GM19372 (cell line): ENCODE data around the gene TSSK6.

Experiments used
- ATAC-seq: cut with Tn5 transposase; IDR thresholded peaks from one replicate; pipeline ENCODE4 v1.9.1; 2021; ENCODE audit warnings: mild to moderate bottlenecking, low read depth, moderate library complexity; ENCODE audit not compliant: unreplicated experiment

TSSK6 gene

GRCh38 chr19:19545707-19546106 lies 30.4 kb upstream of the TSSK6 start:
- no peak for ATAC-seq

- ATAC-seq, result no peak
Measured at GRCh38 chr19:19544954-19545591, 29.7 kb upstream of the TSSK6 start.

- no peak for ATAC-seq
Measured at GRCh38 chr19:19544257-19544953, 29.1 kb upstream of the TSSK6 start.

DNA sequence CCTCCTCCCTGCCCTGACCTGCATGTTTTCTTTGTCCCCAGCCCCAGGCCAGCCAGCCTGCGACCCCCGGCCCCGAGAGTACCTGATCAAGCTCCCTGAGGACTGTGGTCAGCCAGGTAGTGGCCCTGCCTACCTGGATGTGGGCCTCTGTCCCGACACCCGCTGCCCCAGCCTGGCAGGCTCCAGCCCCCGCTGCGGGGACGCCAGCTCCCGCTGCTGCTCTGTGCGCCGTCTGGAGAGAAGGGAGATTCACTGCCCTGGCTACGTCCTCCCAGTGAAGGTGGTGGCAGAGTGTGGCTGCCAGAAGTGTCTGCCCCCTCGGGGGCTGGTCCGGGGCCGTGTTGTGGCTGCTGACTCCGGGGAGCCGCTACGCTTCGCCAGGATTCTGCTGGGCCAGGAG lies 28.3 kb upstream of the TSSK6 start:
- ATAC-seq, result no peak

- ATAC-seq, result no peak
Measured at GRCh38 chr19:19543101-19543500, 27.8 kb upstream of the TSSK6 start.

DNA sequence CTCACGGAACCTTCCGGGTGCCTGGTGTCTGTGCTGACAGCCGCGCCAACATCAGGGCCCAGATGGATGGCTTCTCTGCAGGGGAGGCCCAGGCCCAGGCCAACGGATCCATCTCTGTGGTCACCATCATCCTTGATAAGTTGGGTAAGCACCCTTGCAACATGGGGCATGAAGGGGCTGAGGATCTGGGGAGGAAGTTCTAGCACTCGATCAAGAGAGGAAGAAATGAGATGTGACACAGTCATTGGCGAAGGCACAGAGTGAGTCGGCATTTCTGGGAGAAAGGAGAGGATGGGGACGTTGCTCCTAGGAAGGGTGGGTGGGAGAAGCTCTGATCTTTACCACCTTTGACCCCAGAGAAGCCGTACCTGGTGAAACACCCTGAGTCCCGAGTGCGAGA lies 27.2 kb upstream of the TSSK6 start:
- ATAC-seq, result no peak

DNA sequence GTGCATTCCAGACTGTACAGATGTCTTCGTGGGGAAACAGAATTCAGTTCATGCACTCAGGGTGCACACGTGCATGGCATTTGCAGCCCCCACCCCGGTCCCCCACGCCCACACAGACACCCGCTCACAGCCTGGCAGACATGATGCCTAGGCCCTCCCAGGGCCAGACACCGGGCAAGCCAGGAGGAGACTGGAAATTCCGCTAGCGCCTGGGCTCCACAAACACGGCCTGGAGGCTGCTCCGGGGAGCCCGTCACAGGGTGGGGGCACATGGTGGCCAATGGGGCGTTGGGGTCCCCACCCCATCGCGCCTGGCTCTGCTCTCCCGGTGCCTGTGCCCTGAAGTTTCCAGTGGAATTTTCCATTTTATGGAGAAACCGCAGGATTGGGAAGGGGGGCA lies 26.3 kb upstream of the TSSK6 start:
- no peak for ATAC-seq

- no peak for ATAC-seq
Measured at GRCh38 chr19:19540715-19541515, 25.6 kb upstream of the TSSK6 start.

DNA sequence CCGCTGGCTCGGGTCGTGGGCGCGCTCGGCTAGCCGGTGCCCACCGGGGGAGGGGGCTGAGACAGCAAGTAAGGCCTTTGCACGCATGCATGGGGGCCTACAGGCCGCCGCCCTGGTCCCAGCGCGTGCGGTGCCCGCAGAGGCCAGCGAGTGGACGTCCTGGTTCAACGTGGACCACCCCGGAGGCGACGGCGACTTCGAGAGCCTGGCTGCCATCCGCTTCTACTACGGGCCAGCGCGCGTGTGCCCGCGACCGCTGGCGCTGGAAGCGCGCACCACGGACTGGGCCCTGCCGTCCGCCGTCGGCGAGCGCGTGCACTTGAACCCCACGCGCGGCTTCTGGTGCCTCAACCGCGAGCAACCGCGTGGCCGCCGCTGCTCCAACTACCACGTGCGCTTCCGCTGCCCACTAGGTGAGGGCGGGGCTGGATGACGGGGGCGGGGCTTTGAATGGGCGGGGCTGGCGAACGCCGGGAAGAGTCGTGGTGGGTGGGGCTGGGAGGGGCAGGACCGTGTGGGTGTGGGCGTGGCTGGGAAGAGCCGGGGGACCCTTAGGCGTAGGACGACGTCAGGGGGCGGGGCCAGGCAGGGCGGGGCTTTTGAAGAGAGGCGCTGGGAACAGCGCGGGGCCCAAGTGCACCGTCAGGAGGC lies 24.8 kb upstream of the TSSK6 start:
- no peak for ATAC-seq

- ATAC-seq, result no peak
Measured at GRCh38 chr19:19539698-19540063, 24.3 kb upstream of the TSSK6 start.

GRCh38 chr19:19538785-19539166 lies 23.4 kb upstream of the TSSK6 start:
- ATAC-seq, result no peak

- no peak for ATAC-seq
Measured at GRCh38 chr19:19538061-19538784, 22.9 kb upstream of the TSSK6 start, which contains the start of gene CILP2. CILP2 (plus strand) TSS chr19:19538265; CDS start chr19:19538350, 85 bp downstream.

DNA sequence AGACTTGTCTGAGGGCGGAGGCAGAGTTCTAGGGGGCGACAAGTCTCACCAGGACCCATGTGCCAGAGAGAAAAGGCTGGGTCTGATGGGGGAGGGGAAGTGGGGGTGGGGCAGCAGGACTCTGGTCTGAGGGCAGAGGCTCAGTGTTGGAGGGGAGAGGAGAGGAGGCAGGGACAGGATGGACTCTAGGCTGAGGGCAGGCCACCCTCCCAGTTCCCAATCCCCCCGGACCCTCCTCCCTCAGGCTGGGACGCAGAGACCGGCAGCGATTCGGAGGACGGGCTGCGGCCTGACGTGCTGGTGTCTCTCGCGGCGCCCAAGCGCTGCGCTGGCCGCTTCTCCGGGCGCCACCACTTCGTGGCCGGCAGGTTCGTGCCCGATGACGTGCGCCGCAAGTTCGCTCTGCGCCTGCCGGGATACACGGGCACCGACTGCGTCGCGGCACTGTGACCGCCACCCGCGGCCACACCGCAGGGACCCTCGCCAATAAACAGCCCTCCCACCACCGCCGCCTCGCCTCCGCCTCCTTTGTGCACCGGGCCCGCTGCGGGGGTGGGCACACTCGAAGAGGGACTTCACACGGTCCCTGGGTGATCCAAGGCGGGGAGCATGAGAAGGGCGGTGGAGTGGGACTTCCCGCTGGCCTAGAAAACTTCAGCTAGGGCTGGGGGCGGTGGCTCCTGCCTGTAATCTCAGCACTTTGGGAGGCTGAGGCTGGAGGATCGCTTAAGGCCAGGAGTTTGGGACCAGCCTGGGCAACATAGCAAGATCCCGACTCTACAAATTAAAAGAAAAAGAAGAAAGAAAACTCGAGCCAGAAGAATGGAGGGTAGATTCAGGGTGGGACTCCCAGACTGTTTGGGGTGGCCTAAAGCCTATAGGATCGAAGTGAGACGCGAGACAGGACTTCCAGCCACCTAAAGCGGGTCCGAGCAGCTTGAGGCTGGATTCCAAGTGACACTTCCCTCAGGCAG lies 22.0 kb upstream of the TSSK6 start:
- no peak for ATAC-seq

- ATAC-seq, result no peak
Measured at GRCh38 chr19:19535311-19536191, 20.2 kb upstream of the TSSK6 start.

GRCh38 chr19:19534556-19535265 lies 19.4 kb upstream of the TSSK6 start:
- ATAC-seq, result no peak

DNA sequence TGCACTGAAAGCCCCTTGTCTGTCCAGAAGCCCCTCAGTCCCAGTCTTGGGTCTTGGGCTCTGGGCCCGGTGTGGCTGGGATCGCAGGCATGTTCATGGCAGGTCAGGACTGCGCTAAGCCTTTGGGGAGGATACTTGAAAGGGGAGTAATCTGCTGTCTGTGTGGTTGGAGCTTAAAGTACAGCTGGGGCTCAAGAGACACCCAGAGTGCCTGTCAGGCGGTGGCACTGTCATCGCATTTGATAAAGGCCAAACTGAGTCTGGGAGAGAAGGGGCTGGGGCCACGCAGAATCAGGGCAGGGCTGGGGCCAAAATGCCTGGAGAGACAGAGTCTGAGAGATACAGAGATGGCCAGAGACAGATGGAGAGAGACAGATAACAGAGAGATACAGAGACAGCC lies 18.5 kb upstream of the TSSK6 start:
- no peak for ATAC-seq

GRCh38 chr19:19532806-19533701 lies 17.7 kb upstream of the TSSK6 start:
- ATAC-seq, result no peak
